ENCODE measurements around the gene LGR4. TPM values are rescaled to one million over a fixed set of nuclear protein-coding genes. Genes with fewer than 3 reads are reported as not detected.
"Not testable (repeated sequence)": the region's sequence is repeated elsewhere in the genome, so short reads cannot be mapped to it uniquely, and the experiment has no call there.

LGR4 gene
- total RNA-seq, 2 experiments from 2014 or later, result 0.10 TPM; not detected in 1

DNA sequence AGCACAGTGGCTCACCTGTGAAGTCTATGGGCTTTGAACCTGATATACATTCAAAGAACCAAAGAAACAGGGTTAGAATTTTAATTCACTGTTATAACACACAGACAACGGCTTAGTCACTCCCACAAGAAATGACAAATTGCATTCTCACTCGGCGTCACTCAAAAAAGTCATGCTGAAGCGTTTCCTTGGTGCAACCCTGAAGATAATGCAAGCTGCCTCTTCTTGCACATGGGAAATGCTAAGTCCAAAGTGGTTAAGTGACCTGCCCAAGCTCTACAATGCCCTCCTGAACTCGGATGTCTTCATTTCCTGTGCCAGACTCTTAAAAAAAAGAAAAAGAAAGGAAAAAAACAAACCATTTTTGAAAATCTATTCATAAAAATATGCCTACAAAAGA, 10.0 kb downstream of the LGR4 start:
- H3K36me3 Mint-ChIP-seq (ENCODE audit: low read depth), result no peaks in the 10 kb centered on the region
- H3K4me3 Mint-ChIP-seq, result no peak overlapping the region
- H3K27ac Mint-ChIP-seq, result no peak overlapping the region
- ChIA-PET CTCF (no interaction called here), POLR2A (no interaction called here)
- H3K27me3 Mint-ChIP-seq, result peaks cover 7% of the 10 kb centered on the region
- H3K9me3 Mint-ChIP-seq, result no peaks in the 10 kb centered on the region
- no peaks in the 10 kb centered on the region for H3K4me1 Mint-ChIP-seq
- no peak for DNase-seq

DNA sequence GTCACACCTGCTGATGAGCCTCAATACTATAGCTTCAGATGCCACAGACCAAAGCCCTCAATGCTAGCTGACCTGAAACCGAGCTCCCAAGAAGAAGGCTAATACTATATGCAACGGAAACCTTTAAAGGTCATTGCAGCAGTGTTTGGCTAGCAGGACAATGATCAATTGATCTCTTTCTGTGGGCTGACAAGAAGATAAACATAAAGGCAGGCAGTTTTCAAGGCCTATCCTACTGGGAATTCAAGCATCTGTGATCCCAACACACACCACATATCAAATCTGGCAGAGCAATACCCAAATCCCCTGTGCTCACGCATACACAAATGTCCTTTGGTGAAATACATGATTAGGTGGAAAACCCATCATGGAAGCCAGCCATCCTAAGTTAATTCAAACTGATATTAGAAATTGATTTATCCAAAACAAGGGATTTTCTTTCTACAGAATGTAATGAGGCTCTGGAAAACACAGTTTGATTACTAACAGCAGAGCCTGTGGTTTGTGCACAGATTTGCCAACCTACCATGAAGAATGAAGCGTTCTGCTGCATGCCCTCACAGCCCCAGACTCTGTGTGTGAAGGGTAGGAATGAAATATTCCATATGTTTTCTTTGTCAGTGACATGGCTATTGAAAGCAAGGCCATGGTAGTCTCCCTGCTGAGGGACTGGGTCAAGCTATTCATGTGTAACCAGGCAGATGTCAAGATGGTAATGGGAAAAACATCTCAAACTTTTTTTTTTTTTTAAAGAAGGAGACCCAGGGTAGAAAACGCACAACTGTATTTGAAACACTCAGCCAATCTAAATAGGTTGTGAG, 12.2 kb downstream of the LGR4 start:
- CTCF ChIA-PET, result no interaction called here
- Mint-ChIP-seq H3K36me3 (ENCODE audit: low read depth) (no peaks in the 10 kb centered on the region), H3K4me3 (no peak overlapping the region), H3K4me1 (no peaks in the 10 kb centered on the region), H3K27me3 (peaks cover 5% of the 10 kb centered on the region), H3K27ac (no peak overlapping the region), H3K9me3 (no peaks in the 10 kb centered on the region)
- no peak for DNase-seq
- POLR2A ChIA-PET, result no interaction called here

DNA sequence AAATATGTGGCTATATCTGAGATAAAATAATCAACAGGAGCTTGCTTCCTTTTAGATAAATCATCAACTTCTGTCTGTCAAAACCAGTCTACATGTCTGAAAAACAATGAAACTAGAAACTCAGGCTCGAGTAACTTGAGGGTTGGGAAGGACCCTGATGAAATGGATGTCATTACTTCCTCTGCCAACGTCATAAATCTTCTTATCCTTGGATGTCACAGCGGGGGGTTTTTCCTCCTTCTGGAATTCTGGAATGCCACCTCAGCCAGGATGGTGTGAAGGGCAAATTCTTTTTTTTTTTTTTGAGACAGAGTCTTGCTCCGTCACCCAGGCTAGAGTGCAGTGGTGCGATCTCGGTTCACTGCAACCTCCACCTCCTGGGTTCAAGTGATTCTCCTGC, 13.4 kb downstream of the LGR4 start:
- Mint-ChIP-seq H3K9me3 (no peaks in the 10 kb centered on the region), H3K36me3 (ENCODE audit: low read depth) (no peaks in the 10 kb centered on the region), H3K4me1 (no peaks in the 10 kb centered on the region), H3K4me3 (no peak overlapping the region), H3K27me3 (peaks cover 5% of the 10 kb centered on the region), H3K27ac (no peak overlapping the region)
- ChIA-PET POLR2A (no interaction called here), CTCF (interaction anchor here (1.0 kb wide), 1 partner anchor 26 kb away, joined by 4 read pairs; no protein-coding TSS in a partner anchor)
- no peak for DNase-seq

DNA sequence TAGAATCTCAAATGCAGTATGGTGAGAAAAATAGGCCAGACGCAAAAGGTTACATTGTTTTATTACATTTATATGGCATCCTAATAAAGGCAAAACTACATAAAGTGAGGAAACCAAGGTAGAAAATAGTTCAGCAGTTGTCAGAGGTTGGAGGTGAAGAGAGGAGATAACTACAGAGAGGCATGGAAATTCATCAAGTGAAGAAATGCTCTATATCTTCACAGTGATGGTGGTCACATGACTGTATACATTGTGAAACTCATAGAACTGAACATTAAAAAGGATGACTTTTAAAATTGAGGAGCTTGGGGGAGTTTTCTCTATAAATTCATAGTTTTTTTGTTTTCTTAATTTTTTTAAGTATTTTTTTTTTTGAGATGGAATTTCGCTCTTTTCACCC, 14.4 kb downstream of the LGR4 start:
- Mint-ChIP-seq H3K27ac (no peak overlapping the region), H3K27me3 (peaks cover 3% of the 10 kb centered on the region), H3K9me3 (no peaks in the 10 kb centered on the region), H3K4me3 (no peak overlapping the region), H3K4me1 (no peaks in the 10 kb centered on the region), H3K36me3 (ENCODE audit: low read depth) (no peaks in the 10 kb centered on the region)
- DNase-seq, result no peak
- POLR2A ChIA-PET, result no interaction called here
- CTCF ChIA-PET, result interaction anchor here (1.0 kb wide), 1 partner anchor 27 kb away, joined by 4 read pairs; no protein-coding TSS in a partner anchor

DNA sequence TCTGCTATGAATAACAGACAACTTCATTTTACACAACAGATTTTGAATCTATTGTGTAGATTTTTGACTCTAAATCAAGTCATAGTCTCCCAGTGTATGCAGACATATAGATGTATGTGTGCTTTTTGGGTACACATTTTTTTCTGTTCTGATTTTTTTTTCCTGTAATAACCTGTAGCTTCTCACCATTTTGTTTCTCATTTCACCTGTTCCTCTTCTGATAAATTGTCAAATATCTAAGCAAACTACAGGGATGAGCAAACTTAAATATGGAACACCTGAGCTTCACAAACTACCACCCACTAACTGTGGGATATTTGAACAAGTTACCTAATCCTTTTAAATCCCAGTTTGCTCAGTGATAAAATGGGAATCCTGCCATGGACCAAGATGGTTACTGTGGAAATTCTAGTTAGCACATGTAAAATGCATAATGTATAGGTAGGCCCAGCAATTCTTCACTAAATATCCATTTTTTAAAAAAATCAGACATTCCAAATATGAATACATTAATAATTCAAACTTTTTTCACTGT, 15.7 kb downstream of the LGR4 start:
- POLR2A ChIA-PET, result no interaction called here
- Mint-ChIP-seq H3K27me3 (peaks cover 3% of the 10 kb centered on the region), H3K36me3 (ENCODE audit: low read depth) (no peaks in the 10 kb centered on the region), H3K4me1 (no peaks in the 10 kb centered on the region), H3K4me3 (no peak overlapping the region), H3K9me3 (no peaks in the 10 kb centered on the region), H3K27ac (no peak overlapping the region)
- no peak for DNase-seq
- CTCF ChIA-PET, result interaction anchor here (1.9 kb wide), 1 partner anchor 29 kb away, joined by 7 read pairs; no protein-coding TSS in a partner anchor

DNA sequence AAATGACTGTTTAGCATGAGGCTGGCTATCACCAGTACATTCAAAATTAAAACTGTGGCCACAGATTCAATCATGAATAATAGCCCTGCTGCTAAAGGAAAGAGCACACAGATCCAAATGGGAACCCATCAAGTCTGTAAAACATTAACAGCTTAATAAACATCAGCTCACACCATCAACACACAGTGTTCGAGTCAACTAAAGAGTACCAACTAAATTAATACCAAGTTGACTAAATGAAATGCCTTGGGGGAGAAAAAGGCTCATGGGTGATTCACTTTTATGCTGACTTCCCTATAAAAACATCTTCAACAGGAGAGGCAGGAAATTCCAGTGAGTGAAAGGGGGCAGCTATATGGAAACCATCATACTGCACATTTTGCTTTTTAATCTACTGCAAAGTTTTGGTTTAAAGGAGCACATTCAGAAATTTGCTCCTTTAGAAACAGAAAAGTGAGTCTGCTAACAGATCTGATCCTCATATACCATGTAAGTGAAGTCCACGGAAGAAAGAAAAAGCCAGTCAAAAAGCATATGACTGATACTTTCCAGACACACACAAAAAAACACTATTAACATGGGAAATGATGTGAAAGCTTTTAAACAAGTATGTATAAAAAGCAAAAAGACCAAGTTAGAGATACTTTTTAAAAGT, 16.3 kb downstream of the LGR4 start:
- no peak overlapping the region for H3K27ac Mint-ChIP-seq
- DNase-seq, result no peak
- H3K36me3 Mint-ChIP-seq (ENCODE audit: low read depth), result no peaks in the 10 kb centered on the region
- no peaks in the 10 kb centered on the region for H3K4me1 Mint-ChIP-seq
- CTCF ChIA-PET, result interaction anchor here (1.9 kb wide), 1 partner anchor 29 kb away, joined by 7 read pairs; no protein-coding TSS in a partner anchor
- POLR2A ChIA-PET, result no interaction called here
- H3K27me3 Mint-ChIP-seq, result peaks cover 3% of the 10 kb centered on the region
- H3K9me3 Mint-ChIP-seq, result no peaks in the 10 kb centered on the region
- H3K4me3 Mint-ChIP-seq, result no peak overlapping the region

DNA sequence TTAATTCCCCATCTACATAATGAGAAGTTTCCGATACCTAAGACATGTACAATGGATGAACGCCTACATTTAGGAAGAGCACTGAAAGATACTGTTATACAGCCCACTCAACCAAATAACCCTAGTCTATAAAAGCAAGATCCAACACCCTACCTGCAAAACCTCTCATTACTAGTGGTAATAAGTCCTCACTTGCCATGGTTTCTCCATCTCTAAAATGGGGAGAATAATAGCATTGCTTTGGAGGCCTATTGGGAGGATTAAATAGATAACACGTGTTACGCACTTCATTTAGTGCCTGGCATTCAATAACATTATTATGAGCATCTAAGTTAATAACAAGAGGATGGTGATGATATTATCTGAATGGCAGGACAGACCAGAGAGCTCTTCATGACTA, 16.9 kb downstream of the LGR4 start:
- H3K9me3 Mint-ChIP-seq, result no peaks in the 10 kb centered on the region
- DNase-seq, result no peak
- ChIA-PET CTCF (interaction anchor here (1.9 kb wide), 1 partner anchor 30 kb away, joined by 7 read pairs; no protein-coding TSS in a partner anchor), POLR2A (no interaction called here)
- H3K27ac Mint-ChIP-seq, result no peak overlapping the region
- no peaks in the 10 kb centered on the region for H3K4me1 Mint-ChIP-seq
- H3K4me3 Mint-ChIP-seq, result no peak overlapping the region
- no peaks in the 10 kb centered on the region for H3K36me3 Mint-ChIP-seq (ENCODE audit: low read depth)
- H3K27me3 Mint-ChIP-seq, result peaks cover 3% of the 10 kb centered on the region

DNA sequence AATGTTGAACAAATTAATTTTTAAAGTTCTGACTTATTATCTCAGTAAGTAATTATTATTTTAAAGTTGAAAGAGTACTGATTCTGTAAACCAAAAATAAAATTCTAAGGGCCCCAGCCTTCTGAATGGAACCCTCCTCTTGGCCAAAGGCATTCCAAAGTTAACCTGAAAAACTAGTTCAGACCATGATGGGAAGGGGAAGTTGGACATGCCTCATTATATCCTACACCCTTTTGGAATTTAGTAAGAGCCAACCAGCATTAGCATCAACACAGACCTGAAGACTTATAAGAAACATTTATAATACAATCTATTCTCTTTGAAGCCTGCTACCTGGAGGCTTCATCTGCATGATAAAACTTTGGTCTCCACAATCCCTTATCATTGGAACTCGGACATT, 18.9 kb downstream of the LGR4 start:
- DNase-seq, result no peak
- no peak overlapping the region for H3K27ac Mint-ChIP-seq
- CTCF ChIA-PET, result interaction anchor here (0.9 kb wide), 1 partner anchor 32 kb away, joined by 3 read pairs; no protein-coding TSS in a partner anchor

DNA sequence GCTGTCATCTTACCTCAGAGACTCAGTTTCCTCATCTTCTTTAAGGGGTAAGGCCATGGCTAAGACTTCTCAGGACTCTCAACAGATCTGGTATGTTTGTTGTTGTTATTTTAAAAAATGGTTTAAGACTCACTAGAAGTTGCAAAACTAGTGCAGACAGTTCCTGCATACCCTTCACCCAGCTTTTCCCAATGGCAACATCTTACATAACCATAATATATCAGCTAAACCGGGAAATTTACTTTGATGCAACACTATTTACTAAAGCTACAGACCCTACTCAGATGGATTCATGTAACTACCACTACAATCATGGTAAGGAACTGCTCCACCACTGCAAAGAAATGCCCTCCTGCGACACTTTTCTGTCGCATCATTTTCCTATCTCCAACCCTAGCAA, 20.4 kb downstream of the LGR4 start:
- Mint-ChIP-seq H3K4me3 (no peak overlapping the region), H3K27ac (no peak overlapping the region), H3K4me1 (no peaks in the 10 kb centered on the region), H3K9me3 (no peaks in the 10 kb centered on the region), H3K36me3 (ENCODE audit: low read depth) (no peaks in the 10 kb centered on the region), H3K27me3 (peaks cover 3% of the 10 kb centered on the region)
- ChIA-PET POLR2A (no interaction called here), CTCF (no interaction called here)
- no peak for DNase-seq

More for the DNA sequence above, 18.9 kb downstream of the LGR4 start:
- H3K36me3 Mint-ChIP-seq (ENCODE audit: low read depth), result no peaks in the 10 kb centered on the region
- H3K27me3 Mint-ChIP-seq, result peaks cover 3% of the 10 kb centered on the region
- POLR2A ChIA-PET, result no interaction called here
- H3K9me3 Mint-ChIP-seq, result no peaks in the 10 kb centered on the region
- H3K4me3 Mint-ChIP-seq, result no peak overlapping the region
- H3K4me1 Mint-ChIP-seq, result no peaks in the 10 kb centered on the region

DNA sequence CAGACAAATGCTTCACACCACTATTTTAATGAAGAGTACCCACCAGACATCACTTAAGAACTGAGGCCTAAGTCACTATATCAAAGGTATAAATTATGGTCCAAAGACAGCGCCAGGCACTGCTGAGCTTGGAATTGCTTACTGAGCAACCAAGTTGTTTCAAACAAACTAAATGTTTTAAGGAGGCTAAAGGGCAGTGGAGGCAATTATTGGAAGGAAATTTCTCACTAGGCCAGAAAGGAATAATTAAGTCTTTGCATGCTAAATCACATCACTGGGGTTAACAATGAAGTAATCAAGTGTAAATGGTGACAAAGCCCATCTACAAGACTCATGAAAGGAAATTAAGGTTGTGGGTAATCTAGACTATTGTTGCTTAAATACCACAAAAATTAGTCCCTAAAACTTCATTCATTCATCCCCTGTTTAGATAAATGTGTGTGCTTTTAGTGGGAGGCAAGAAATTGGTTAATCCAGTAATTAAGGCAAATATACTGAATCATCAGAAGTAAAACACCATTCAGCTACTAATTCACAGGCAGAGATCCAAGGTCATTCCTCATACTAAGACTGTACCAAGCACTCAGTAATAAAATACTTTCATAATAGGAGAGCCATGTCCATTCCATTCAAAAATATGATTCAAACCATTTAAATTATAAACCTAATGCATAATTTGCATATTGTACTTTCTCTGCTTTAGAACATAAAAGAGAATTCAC, 21.2 kb downstream of the LGR4 start:
- Mint-ChIP-seq H3K4me3 (no peak overlapping the region), H3K4me1 (no peaks in the 10 kb centered on the region), H3K27me3 (no peaks in the 10 kb centered on the region), H3K9me3 (no peaks in the 10 kb centered on the region), H3K36me3 (ENCODE audit: low read depth) (no peaks in the 10 kb centered on the region), H3K27ac (no peak overlapping the region)
- ChIA-PET CTCF (no interaction called here), POLR2A (no interaction called here)
- no peak for DNase-seq

DNA sequence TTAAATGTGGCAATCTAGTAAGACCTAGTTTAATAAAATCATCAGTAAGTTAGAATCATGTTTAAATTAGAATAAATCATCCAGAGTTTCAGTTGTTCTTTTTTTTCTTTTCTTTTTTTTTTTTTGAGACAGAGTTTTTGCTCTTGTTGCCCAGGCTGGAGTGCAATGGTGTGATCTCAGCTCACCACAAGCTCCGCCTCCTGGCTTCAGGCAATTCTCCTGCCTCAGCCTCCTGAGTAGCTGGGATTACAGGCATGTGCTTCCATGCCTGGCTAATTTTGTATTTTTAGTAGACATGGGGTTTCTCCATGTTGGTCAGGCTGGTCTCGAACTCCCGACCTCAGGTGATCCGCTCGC, 24.4 kb downstream of the LGR4 start:
- POLR2A ChIA-PET, result not testable (repeated sequence)

DNA sequence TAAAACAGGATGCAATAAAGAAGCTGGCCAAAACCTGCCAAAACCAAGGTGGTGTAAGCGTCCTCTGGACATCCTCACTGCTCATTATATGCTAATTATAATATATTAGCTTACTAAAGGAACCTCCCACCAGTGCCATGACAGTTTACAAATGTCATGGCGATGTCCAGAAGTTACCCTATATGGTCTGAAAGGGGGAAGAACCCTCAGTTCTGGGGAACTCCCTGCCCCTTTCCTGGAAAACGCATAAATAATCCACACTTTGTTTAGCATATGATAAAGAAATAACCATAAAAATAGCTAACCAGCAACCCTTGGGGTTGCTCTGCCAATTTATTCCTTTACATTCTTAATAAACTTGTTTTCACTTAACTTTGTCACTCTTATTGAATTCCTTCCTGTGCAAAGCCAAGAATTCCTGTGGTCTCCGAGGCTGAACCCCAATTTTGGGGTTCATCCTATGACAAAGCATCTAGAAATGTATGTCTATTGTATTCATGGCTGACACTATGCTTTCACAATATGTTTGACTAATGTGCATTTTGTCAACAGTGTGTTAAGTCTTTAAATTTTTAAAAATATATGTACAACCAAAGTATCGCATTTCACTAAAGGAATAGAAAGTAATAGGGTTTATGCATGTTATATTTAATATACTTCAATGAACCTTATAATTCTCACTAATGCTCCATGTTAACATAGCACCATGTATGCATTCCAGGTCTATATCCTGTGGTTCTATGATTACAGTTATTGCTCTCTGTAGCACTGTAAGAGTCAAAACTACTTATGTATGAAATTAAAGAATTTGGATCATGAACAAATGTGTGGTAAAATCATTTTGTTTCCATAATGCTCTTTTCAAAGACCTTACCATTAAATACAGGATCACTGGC, 25.1 kb downstream of the LGR4 start:
- CTCF ChIA-PET, result no interaction called here
- POLR2A ChIA-PET, result no interaction called here
- Mint-ChIP-seq H3K9me3 (no peaks in the 10 kb centered on the region), H3K4me1 (no peaks in the 10 kb centered on the region), H3K27me3 (peaks cover 4% of the 10 kb centered on the region), H3K4me3 (no peak overlapping the region), H3K27ac (no peak overlapping the region), H3K36me3 (ENCODE audit: low read depth) (no peaks in the 10 kb centered on the region)
- DNase-seq, result no peak

More for the DNA sequence above, 24.4 kb downstream of the LGR4 start:
- DNase-seq; H3K36me3 Mint-ChIP-seq (ENCODE audit: low read depth); CTCF ChIA-PET; H3K4me3 Mint-ChIP-seq; H3K9me3 Mint-ChIP-seq; H3K27ac Mint-ChIP-seq; H3K27me3 Mint-ChIP-seq; H3K4me1 Mint-ChIP-seq: not testable (repeated sequence)
